GM18517 (cell line): ENCODE measurements around the gene HIGD1B.
"Not testable (repeated sequence)": the region's sequence is repeated elsewhere in the genome, so short reads cannot be mapped to it uniquely, and the experiment has no call there.

Source experiments
- ATAC-seq: cut with Tn5 transposase; IDR thresholded peaks from one replicate; pipeline ENCODE4 v1.9.1; 2021; ENCODE audit warnings: mild to moderate bottlenecking, moderate library complexity; ENCODE audit not compliant: unreplicated experiment

HIGD1B gene

DNA sequence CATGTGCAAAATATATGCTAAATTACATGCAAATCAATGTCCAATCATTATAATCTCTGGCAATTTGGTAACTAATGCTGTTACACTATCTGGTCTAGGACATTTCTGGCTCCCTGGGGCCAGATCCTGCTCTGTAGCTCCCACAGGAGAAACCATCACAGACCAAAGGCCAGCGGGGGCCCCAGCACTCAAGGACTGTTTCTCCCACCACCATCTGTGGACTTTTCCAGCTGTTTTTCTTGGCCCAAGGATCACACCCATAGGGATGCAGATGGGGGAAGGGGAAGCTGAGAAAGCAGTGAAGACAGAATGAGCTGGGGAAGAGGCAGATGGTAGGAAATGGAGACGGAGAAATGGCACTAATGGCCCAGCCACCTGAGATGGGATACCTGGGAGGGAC, at the start of gene HIGD1B:
Gene HIGD1B (plus strand): TSS at position 298 of the 400 bp plus-strand sequence. CDS start 270 bp downstream, outside the sequence.
- no peak for ATAC-seq

DNA sequence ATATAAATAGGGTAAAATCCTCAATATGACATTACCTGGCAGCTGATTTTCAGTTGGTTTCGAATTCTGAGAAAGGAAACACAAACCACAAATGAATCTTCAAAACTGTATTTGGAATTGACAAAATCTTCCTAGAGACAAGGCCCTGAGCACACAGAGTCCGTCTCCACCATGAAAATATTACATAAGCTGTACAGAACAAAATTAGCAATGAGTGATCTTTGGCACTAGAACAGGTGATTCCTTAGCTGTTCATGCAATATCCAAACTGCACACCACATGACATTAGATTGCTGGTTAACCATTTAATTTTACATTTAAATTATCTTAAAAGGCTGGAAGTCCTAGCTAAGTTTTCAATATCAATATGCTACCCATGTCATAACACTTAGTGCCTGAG, 49.3 kb upstream of the HIGD1B start:
- no peak for ATAC-seq

DNA sequence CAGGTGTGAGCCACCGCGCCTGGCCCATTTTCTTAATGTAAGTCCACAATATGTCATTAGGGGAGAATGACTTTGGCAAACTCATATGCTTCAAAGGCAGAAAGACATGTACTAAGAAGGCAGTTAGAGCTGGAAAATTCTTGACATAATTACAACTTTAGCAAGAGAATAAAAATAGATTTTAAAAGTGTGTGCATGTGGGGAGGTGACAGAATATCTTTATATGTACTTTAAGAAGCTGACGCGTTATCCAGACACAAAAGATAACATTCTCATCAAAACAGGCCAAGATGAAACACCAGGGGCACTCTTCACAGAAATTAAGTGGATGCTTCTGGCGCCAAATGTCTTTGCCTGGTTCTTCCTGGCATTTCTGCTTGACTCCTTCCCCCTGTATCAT, 45.8 kb upstream of the HIGD1B start:
- no peak for ATAC-seq

DNA sequence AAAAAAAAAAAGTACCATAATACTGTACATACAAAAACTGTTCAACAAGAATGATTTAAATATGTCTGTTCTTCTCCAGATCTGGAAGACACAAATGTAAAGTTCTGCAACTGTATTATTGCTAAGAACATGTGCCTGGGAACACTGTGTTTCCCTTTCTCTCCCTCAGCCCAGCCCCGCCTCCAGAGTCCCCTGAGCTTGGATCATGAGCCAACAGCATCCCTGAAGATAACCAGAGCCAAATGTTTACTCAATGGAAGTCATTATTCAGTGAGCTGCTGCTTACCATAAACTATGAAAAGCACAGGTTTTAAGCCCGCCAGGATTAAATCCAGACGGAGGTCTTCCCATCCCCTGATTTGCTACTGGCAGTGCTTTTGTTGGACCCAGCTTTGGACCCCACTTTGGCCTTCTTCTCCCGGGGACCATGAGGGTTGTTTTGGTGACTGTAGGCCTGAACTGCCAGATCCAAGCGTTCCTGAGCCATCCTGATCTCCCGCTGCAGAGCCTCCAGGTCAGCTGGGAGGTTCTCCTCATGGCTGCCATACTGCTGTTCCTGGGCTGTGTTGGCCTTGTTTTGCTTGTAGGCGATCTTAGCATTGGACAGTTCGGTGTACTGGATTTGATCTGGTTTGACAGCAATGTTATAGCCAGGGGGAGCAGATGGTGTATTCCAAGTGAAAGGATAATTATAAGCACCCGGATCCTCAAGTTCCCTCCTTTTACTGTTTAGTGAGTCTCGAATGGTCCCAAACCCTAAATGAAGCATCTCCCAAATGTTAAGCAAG, 43.2 kb upstream of the HIGD1B start:
- no peak for ATAC-seq

DNA sequence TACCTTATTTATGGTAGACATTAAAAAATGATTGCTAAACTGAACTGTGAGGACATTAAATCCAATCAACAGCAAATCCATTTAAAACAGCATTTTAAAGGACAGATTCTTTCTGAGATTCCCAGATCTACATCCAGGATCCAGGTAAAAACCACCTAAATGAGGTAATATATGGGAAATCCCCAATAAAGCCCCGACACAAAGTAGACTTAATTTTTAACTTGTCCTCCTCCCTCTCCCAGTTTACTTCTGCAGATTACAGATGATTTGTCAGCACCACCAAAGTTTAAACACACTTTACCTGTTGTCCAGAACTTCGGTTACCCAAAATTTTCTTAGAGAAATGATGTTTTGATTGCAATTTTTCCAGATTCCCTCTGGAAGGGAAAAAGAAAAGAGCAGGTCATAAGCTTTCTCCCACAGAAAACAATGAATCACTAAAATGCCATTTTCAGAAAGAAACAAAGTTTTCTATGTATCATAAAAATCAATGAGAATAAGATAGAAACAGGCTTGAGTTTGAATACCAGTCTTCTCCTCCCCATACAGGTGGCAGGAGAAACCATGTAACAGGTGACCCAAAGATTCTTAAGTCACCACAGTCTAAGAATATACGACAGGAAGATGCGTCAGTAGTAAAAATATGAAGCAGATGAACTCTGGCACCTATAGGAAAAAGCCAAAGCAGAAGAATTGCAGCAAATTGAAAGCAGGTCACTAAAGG, 40.4 kb upstream of the HIGD1B start:
- no peak for ATAC-seq

DNA sequence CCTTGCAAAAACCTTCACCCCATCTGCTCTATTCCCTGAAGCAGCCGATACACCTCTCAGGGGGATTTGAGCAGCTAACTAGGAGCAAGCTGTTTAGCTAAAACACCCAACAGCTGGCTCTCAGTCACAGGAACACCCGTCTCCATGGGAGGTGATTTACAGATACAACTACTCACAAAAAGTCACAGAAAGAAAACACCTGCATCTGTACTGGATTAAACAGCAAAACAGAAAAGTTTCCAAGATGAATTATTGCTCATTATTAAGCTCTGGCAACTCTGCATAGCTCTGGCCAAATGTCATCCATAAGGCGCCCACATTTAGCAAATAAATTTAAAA, 39.9 kb upstream of the HIGD1B start:
- no peak for ATAC-seq

DNA sequence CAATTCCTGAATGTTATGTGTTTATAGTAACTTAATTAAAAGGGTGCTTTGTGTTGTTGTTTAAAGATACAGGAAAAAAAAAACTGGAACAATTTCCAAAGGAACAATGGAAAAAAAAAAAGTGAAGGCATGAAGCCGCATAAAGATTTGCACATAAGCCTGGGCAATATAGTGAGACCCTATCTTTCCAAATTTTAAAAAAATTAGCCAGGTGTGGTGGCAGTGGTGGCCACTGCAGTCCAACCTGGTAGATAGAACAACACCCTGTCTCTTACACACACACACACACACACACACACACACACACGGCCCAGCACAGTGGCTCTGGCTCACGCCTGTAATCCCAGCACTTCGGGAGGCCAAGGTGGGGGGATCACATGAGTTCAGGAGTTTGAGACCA, 39.5 kb upstream of the HIGD1B start:
- ATAC-seq: no peak

DNA sequence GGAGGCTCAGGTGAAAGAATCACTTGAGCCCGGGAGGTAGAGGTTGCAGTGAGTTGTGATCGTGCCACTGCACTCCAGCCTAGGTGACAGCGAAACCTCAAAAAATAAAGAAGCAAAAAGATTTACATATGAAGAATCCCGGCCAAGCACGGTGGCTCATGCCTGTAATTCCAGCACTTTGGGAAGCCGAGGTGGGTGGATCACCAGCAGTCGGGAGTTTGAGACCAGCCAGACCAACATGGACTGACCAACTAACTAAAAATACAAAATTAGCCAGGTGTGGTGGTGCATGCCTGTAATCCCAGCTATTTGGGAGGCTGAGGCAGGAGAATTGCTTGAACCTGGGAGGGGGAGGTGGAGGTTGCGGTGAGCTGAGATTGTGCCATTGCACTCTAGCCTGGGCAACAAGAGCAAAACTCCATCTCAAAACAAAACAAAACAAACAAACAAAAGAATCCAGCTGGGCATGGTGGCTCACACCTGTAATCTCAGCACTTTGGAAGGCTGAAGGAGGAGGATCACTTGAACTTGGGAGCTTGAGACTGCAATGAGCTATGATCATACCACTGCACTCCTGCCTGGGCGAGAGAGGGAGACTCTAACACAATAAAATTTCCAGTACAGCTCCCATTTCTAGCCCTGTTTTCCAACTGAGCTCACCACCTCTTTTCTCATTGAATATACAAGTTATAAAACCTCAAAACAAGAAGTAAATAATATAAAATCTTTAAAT, 38.9 kb upstream of the HIGD1B start:
- ATAC-seq: not testable (repeated sequence)

DNA sequence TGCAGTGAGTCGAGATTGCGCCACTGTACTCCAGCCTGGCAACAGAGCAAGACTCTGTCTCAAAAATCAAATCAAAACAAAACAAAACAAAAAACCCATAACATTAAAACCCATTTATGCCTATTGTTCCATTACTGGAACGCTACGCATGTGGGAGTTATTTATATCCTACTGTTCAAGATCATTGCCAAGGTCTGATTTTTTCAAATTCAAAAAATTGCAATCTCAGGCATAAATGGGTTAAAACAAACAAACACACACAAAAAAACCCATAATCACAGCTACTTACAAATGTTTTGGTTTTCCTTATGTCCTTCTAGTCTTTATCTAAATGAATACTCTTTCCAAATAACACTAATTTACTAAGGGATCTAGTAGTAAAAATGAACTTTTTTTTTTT, 35.4 kb upstream of the HIGD1B start:
- ATAC-seq: no peak

DNA sequence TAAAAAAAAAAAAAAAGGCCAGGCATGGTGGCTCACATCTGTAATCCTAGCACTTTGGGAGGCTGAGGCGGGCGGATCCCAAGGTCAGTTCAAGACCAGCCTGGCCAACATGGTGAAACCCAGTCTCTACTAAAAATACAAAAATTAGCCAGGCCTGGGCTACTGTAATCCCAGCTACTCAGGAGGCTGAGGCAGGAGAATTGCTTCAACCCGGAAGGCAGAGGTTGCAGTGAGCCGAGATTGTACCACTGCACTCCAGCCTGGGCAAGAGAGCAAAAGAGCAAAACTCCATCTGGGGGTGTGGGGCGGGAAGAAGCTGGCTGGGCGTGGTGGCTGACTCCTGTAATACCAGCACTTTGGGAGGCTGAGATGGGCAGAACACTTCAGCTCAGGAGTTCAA, 29.2 kb upstream of the HIGD1B start:
- ATAC-seq: not testable (repeated sequence)

DNA sequence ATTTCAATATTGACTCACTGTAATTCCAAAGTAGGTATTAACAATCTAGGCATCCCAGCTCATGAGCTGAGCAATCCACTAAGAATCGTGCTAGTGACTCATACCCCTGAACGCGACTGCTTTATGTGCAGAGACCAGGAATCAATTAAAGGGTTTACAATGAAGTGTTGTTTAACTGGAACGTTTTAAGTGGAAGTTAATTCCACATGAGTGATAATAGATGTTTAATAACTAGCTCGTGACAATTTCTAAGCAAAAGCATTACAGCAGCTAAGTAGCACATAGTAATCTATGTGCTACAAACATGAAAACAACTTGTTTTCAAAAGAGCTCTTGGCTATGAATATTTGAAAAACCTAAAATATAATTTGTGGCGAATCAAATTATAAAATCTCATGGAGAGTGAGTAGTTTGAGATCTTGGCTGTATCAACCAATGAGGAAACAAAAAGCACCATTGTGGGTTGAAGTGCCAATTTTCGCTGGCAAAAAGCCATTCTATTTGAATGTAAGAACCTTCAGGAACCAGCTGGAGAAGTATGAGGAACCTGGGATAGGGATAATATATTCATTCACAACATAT, 27.0 kb upstream of the HIGD1B start:
- no peak for ATAC-seq

DNA sequence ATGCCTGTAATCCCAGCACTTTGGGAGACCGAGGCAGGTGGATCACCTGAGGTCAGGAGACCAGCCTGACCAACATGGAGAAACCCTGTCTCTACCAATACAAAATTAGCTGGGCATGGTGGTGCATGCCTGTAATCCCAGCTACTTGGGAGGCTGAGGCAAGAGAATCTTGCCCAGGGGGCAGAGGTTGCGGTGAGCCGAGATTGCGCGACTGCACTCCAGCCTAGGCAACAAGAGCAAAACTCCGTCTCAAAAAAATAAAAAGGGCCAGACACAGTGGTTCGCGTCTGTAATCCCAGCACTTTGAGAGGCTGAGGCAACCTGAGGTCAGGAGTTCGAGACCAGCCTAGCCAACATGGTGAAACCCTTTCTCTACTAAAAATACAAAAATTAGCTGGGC, 22.4 kb upstream of the HIGD1B start:
- ATAC-seq: not testable (repeated sequence)

DNA sequence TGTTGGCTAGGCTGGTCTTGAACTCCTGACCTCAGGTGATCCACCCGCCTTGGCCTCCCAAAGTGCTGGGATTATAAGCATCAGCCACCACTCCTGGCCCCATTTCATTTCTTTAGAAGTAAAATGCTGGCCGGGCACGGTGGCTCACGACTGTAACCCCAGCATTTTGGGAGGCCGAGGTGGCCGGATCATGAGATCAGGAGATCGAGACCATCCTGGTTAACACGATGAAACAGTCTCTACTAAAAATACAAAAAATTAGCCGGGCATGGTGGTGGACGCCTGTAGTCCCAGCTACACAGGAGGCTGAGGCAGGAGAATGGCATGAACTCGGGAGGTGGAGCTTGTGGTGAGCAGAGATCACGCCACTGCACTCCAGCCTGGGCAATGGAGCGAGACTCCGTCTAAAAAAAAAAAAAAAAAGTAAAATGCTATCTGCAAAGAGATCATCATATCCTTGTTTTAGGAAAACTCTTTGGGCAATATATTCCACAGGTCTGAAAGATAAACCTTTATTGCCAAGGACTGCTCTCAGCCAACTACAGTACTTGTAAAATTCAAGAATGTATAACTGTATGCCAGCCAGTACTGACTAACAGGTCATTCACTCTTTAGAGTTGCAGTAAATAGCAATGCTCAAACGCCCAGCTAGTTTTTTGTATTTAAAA, 21.4 kb upstream of the HIGD1B start:
- no peak for ATAC-seq

DNA sequence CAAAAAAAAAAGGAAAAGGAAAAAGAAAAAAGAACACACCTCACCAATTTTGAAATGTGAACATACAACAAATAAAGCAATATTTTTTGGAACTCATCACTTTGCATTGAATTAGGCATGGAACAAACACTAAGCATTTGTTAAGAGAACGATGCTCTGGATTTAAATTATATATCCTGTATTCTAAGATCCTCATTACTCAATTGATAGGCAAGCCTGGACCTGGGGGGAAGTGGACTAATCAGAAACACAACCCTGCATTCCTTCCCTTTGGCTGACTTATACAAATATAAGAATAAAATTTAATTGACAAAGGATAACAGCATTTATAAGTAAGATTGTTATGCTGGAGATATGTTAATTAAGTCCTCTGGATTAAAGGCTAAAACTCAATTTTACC, 19.8 kb upstream of the HIGD1B start:
- no peak for ATAC-seq

DNA sequence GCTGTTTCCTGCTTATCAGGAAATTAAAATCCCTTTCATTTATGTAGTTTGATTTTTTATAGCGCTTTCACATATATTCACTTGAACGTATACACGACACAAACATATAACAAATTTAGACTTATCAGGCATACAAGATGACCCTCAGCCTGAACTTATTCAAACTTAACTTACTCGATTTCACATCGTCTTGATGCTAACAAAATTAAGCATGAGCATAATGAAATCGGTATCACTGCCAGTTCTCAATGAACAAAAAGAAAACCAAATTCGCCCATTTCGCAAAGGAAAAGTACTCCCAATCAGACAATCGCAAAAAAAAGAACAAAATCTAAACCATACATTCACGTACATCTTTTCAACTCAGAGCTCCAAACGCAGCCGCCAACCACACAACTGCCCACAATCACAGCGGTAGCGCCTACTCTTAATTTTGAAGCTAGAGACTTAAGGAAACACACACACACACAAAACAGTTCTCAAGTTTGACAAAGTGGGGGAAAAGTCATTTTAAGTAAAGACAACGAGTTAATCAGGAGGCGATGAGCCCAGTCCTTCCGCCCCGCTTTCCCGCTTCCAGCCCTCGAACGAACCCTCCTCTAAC, 18.7 kb upstream of the HIGD1B start:
- ATAC-seq: no peak

DNA sequence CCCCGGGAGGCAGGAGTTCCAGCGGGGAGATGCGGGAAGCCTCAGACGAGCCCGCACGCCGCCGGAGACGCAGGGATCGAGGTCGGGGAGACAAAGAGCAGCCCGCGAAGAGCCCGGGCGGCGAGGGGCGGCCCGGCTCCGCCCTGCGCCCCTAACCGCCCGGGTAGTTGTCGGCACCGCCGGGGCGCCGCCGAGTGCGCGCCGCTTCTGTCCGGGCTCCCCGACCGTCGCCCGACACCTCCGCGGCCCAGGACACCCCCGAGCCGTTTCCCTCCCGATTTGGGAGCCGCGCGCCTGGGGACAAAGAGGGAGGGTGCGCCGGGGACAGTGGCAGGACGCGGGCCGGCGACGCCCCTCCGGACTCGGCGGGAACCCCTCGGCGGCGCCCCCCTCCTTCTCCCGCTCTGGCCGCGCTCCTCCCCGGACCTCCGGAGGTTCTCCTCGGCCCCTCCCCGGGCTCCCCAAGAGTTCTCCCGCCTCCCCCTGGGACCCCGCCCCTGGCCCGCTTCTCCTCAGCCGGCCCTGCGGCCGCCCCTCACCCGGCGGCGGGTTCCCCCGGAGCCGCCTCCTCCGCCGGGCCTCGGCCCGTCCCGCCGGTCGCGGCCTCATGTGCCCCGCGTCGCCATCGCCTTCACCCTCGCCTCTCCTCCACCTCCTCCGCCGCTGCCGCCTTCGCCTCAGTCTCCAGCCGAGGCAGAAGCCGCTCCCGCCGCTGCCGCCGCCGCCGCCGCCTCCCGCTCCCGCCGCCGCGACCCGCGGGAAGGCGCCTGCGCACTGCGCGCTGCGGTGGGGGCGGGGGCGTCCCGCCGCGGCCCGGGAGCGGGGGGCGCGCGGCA, 17.9 kb upstream of the HIGD1B start, which contains the start of gene GJC1:
Gene GJC1 (minus strand): TSS at position 765 of the 836 bp plus-strand sequence. CDS start 24,470 bp downstream, outside the sequence.
- no peak for ATAC-seq

DNA sequence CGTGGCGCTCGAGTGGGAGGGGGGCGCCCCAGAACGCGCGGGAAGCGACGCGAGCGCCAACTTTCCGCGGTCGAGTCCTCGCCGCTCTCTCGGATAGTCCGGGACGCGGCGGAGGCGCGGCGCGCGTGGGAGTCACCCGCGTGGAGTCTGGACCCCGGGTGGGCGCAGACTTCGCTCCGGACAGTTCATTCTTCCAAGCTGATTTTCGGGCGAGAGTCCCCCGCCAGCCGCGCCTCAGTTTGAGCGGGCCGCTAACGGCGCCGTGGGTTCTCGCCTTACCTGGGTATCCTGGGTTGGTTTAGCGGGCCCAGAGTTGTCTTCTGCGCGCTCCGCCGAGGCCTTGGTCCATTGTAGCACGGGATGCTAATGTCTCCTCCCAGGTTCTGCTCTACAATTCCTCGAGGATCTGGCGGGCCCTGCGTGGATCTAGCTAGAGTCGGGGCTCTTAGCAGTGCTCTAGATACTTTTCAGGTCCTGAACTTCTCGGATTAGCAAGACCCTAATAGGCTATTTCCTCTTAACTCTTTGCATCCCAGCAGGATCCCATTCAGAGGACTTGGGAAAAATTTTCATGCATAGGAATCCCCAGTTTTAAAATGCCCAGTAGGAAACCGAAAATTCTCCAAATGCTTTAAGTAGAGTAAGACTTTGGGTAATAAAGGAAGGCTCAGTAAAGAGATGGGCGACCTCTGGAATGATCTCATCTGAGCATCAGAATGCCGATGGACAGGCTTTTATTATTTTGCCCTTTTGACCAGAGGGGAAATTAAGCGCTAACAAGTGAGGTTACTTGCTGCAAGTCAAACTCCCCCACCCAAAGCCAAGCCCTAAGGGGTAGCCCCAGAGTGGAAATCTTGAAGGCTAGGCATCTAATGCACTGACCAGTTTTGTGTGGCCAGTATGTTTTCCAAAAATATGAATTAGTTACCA, 17.1 kb upstream of the HIGD1B start:
- ATAC-seq: no peak

DNA sequence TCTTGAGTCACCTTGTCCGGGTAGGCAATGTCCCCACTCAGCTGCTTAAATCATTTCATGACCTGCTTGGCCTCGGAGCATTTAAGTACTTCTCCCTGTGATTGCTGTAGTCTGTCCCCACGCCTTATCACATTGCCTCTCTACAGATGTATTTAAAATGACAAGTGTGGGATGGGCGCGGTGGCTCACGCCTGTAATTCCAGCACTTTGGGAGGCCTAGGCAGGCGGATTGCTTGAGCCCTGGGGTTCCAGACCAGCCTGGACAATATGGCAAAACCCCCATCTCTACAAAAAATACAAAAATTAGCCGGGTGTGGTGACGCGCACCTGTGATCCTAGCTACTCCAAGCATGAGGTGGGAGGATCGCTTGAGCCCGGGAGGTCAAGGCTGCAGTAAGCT, 16.3 kb upstream of the HIGD1B start:
- no peak for ATAC-seq
